OCI-LY1 (cell line): ENCODE results near the gene CLASRP.

Experiments used
- EZH2 ChIP-seq: fragments of 200-600 bp; sonication (generic), shearing (Covaris generic); IDR thresholded peaks from 2 replicates; pipeline ENCODE4 v1.8.0; 2017; ENCODE audit warnings: borderline replicate concordance, mixed run types, mild to moderate bottlenecking, antibody characterized with exemption, low read length, moderate library complexity, mixed read lengths
- TF ChIP-seq, protein P1 (sequence below): fragments of 200-600 bp; sonication (generic), shearing (Covaris generic); IDR thresholded peaks from 2 replicates; pipeline ENCODE4 v1.5.1; 2017; ENCODE audit warnings: mild to moderate bottlenecking, antibody characterized with exemption, low read length, moderate library complexity, mixed read lengths

DNA sequence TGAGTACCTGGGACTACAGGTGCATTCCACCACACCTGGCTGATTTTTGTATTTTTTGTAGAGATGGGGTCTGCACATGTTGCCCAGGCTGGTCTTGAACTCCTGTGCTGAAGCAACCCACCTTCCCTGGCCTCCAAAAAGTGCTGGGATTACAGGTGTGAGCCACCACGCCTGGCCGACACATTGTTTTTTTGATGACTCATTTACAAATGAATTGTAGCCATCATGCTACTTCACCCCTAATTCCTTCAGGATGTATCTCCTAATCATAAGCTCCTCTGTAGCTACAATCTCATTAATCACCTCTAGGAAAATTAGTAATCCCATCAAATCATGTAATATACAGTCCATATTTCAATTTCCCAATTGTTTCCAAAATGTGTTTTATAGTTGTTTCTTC lies 19.7 kb upstream of the CLASRP start:
- TF ChIP-seq, protein P1, sequence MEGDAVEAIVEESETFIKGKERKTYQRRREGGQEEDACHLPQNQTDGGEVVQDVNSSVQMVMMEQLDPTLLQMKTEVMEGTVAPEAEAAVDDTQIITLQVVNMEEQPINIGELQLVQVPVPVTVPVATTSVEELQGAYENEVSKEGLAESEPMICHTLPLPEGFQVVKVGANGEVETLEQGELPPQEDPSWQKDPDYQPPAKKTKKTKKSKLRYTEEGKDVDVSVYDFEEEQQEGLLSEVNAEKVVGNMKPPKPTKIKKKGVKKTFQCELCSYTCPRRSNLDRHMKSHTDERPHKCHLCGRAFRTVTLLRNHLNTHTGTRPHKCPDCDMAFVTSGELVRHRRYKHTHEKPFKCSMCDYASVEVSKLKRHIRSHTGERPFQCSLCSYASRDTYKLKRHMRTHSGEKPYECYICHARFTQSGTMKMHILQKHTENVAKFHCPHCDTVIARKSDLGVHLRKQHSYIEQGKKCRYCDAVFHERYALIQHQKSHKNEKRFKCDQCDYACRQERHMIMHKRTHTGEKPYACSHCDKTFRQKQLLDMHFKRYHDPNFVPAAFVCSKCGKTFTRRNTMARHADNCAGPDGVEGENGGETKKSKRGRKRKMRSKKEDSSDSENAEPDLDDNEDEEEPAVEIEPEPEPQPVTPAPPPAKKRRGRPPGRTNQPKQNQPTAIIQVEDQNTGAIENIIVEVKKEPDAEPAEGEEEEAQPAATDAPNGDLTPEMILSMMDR = no peak
- TF ChIP-seq EZH2 = no peak
